ENCODE data around the gene PHKA2. TPM values are rescaled to one million over a fixed set of nuclear protein-coding genes. Genes with fewer than 3 reads are reported as not detected.

PHKA2 gene
- total and polyA plus RNA-seq, 10 of the 15 experiments (the other 5 are each of a cell fraction or from before 2014, with no cell fraction given) = 1.4 to 25.6 (median 15.4) TPM

DNA sequence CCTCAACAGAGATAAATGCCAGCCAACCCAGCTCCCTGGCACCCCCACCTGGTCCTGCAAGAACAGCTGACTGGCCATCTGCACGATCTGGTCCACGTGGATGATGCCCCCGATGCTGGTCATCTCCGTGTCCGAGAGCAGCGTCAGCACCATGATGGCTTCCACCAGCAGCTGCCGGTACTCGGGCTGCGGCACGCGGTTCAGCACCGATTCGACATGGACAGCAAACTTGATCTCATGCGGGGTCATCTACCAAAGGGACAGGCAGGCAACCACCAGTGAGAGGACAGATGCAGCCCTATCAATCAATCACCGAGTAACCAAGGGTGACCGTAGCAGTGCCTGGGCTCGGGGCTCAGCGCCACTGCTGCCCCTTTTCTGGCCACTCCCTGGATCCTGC lies 89.8 kb downstream of the PHKA2 start:
- H3K4me2 ChIP-seq (ENCODE audit: control insufficient read depth, insufficient read depth) = no peak overlapping the region
- H2AFZ ChIP-seq (ENCODE audit: control insufficient read depth, low read depth, low read length) = no peak overlapping the region
- no peaks in the 10 kb centered on the region for H3K4me1 ChIP-seq (ENCODE audit: control insufficient read depth, insufficient read depth, low read length)
- H3K79me2 ChIP-seq (ENCODE audit: control insufficient read depth, insufficient read depth, low read length) = no peaks in the 10 kb centered on the region
- no TSS peak for BruUV-seq (replicated peaks)
- H4K20me1 ChIP-seq (ENCODE audit: control insufficient read depth, insufficient read depth) = no peaks in the 10 kb centered on the region
- no peaks in the 10 kb centered on the region for H3K27me3 ChIP-seq (replicated peaks in 1 of 2; ENCODE audit: control insufficient read depth in 2 of 2, insufficient read depth in 2 of 2, low read length in 1 of 2)
- DNase-seq (ENCODE audit: low read depth, low spot score) = no peak
- ChIA-PET CTCF (interaction anchor here (0.6 kb wide), 1 partner anchor 193 kb away, joined by 3 read pairs; no protein-coding TSS in a partner anchor), POLR2A (no interaction called here), RAD21 (ENCODE audit: unreplicated experiment) (no interaction called here), SMC1A (ENCODE audit: uncharacterized antibody, unreplicated experiment) (no interaction called here)
- in situ Hi-C loops (cut with MboI) = loop anchor here (10.0 kb wide), 1 partner anchor 499 kb away; no protein-coding TSS in a partner anchor
- no peak for FAIRE-seq
- no peaks in the 10 kb centered on the region; a peak in 1 of 4 replicates for H3K36me3 ChIP-seq (ENCODE audit: control insufficient read depth in 2 of 2, insufficient read depth in 2 of 2, low read length in 1 of 2)
- TF ChIP-seq HDGF (IDR thresholded peaks at IDR 0.05) = no peak
- peak in 1 of 3 experiments; percentile 21; a peak in 1 of 6 replicates for TF ChIP-seq CTCF (IDR thresholded peaks at IDR 0.05 in 2 of 3, conservative IDR thresholded peaks at IDR 0.05 in 1 of 3; ENCODE audit: control insufficient read depth in 2 of 3, extremely low read depth in 1 of 3, insufficient read depth in 1 of 3, low read depth in 3 of 3, low read length in 3 of 3)
- no peak for TF ChIP-seq GABPA (IDR thresholded peaks at IDR 0.05; ENCODE audit: low read depth)
- TF ChIP-seq RUNX3 (IDR thresholded peaks at IDR 0.05; ENCODE audit: low read length) = no peak
- peak; percentile 26; the same call in 1 of the 2 replicates for TF ChIP-seq RAD21 (IDR thresholded peaks at IDR 0.05; ENCODE audit: insufficient read depth, low read depth, low read length)
- TF ChIP-seq MEF2A (IDR thresholded peaks at IDR 0.05; ENCODE audit: insufficient read depth, low read depth, low read length) = no peak
- no peak for TF ChIP-seq FOXK2 (IDR thresholded peaks at IDR 0.05)
- TF ChIP-seq CEBPB (IDR thresholded peaks at IDR 0.05; ENCODE audit: borderline replicate concordance in 1 of 2, low read depth in 2 of 2, low read length in 2 of 2) = no peak
- WGBS (ENCODE audit: insufficient coverage, insufficient replicate concordance, low lambda C conversion rate, missing lambda C conversion rate) = 74% methylated on average over 18 of the region's 18 CpGs
- intact Hi-C loops (cut with micrococcal nuclease; ENCODE audit: unreplicated experiment) = no loop called here
- ATAC-seq = no peak
- no peaks in the 10 kb centered on the region for H3K9me3 ChIP-seq (replicated peaks; ENCODE audit: control insufficient read depth, insufficient read depth, low read length)
- H3K9ac ChIP-seq (ENCODE audit: control insufficient read depth, insufficient read depth, low read length) = no peak overlapping the region
- no peak overlapping the region for H3K4me3 ChIP-seq
- H3K27ac ChIP-seq (ENCODE audit: control insufficient read depth, insufficient read depth) = no peak overlapping the region

Measured in GM12878 (cell line).